Kasumi-1 (cell line): Measurements from ENCODE around the gene CPED1.
"Not testable (repeated sequence)": the region's sequence is repeated elsewhere in the genome, so short reads cannot be mapped to it uniquely, and the experiment has no call there.

Source experiments
- DNase-seq, 2 experiments: peaks; one replicate each; lab custom pipeline; 2025; lab: John Stamatoyannopoulos, UW

Gene CPED1

DNA sequence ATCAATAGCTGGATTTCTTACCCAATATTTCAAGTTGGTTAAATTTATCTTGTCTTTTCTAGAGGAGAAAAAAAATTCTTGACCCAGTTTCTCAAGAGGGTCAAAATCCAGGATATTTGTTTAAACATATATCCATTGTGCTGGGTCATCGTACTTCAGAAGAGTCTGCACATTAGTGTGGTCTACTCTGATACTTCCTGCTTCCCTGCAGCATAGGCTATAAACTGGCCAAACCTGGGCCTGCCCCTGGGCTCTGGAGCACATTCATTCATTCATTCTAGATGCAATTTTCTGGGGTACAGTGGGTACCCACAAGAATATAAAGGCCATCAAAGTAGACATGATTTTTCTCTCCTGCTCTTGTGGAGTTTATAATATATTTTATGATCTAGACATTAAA is 198.2 kb downstream of the CPED1 start:
- no peak for DNase-seq

DNA sequence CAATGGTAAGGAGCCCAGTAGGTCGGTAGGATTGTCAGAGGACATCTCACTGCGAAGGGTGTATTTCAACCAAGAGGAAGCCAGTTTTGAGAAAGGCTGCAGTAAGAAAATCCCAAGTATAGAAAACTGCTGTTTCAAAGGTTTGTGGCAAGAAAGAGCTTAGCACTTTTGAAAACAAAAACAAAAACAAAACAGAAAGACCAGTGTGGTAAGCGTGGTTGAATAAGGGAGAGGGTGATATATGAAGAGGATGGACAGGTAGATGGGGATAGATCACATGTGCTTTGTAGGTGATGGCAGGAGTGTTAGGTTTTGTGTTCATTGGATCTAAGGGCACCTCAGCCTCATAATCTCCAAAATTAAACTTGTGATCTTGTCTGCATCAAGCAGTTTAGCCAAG is 198.7 kb downstream of the CPED1 start:
- no peak for DNase-seq

DNA sequence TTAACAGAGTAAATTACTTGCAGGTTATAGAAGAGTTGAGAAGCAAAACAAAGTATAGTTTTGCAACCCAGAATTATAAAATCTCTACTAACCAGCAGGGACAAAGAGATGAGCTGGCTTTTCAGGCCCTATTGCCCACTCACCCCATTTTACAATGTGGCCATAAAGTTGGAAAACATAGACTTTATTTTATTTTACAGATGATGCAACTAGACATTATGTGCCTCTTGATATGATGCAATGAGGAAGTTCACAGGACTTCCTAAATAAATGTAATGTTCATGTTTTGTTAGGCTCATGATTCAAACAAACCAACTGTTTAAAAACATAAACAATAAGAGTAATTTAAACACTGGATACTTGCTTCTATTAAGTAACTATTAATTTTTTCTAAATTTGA is 199.2 kb downstream of the CPED1 start:
- no peak for DNase-seq

DNA sequence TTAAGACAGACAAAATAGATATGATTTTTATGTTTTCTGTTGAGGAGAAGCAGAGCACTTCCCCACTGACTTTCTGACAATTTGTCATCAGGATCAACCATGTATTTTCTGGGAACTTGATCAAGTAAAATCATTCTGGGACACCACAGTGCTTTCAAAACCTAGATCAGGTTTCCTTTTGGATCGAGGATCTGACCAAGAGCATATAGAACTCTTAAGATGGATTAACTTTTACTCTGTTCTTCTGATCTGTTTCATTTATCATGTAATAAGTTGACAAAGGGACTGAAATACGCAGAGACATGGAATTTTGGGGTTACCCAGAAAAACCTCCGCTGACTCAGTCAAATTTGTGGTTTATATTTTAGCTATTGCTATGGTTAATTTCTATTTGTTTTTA is 204.3 kb downstream of the CPED1 start:
- DNase-seq = no peak

DNA sequence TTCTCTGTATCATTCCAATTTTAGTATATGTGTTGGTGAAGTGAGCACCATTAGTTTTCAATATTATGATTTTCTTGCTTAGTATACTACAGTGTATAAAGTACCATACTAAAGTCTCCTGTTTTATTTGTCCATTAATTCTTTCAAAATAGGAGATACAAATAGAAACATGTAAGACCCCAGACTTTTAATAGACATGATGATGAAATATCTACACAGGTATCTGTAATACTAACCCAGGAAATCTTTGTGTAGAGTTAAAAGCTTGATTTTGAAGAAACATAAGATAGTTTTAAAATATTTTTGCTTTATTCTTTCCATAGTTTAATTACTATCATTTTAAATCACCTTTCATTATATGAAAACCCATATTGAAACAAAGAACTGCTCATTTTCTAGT is 206.5 kb downstream of the CPED1 start:
- no peak for DNase-seq

DNA sequence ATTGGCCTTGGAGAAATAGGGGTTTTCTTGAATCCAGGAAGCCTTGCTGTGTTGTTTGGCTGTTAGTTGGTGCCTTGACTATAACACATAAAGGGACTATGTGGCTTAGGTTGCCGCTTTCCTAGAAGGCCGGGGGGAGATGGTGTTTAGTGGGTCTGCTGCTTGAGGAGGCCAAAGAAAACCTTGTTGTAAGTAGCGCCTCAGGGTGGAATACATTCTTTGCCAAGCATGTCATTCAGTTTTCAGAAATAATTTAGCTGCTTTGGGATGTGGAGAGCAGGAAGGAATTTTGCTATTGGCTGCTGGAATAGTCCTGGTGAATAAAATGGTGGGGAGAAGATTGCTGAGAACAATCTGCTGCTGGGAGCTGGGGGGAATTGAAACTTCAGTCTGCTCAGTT is 207.4 kb downstream of the CPED1 start:
- no peak for DNase-seq

- no peak for DNase-seq
These were observed 207.8 kb downstream of the CPED1 start for GRCh38 chr7:121196286-121196685.

DNA sequence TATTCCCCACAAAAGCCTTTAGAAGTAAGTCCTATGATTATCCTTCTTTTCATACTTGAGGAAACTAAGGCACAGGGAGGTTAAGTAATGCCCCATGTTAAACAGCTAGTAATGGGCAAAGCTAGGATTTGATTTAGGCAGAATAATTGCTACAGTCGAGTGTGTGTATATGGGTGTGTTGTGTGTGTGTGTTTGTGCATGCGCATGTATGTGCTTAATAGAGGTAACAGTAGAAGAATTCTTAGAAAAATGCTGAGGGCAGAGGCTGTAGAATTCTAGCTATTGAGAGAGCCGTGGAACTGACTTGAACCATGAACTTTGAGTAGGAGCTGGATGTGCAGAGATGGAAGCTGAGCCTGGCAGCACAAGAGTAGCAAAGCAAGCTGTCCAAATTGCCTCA is 208.9 kb downstream of the CPED1 start:
- DNase-seq = no peak

DNA sequence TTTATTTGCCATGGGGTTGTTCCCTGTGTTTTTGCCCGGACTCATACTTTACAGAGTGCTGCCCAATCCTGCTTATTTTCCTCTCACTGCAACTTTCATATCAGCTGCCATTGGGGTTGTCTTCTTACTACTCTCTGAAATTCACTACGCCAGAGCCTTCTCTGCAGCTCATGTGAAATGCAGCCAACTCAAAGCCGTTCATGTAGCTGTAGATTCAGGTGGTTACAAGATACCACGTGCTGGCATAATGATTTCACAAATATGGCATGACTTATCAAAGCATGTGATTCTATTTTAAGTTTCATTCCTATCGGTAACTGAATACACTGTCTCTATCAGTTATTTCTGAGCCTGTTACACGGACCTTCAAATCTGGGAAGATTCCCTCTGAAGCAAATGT is 210.0 kb downstream of the CPED1 start:
- DNase-seq = no peak

- DNase-seq = no peak
These were observed 213.6 kb downstream of the CPED1 start for GRCh38 chr7:121202125-121202524.

DNA sequence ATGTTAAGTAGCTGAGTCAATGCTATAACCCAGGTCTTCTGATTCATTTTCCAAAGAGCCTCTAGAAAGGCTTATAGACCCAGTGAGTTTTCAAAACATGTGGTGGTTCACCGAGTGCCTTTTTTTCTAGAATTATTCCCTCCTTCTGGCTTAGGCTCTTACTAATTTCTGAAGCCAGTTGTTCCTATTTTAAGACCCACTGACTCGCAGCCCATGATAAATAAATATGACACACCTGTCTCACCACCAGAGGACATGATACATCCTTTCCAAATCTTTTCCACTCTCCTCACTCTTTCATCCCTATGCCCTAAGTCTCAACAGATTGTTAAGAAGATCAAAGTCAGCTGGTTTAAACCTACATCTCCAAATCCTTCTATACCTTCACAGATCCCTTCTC is 214.3 kb downstream of the CPED1 start:
- DNase-seq = no peak

GRCh38 chr7:121204537-121204936 is 216.0 kb downstream of the CPED1 start:
- DNase-seq = no peak

- no peak for DNase-seq
These were observed 217.3 kb downstream of the CPED1 start for GRCh38 chr7:121205777-121206176.

- no peak for DNase-seq
These were observed 222.7 kb downstream of the CPED1 start for GRCh38 chr7:121211253-121211652.

DNA sequence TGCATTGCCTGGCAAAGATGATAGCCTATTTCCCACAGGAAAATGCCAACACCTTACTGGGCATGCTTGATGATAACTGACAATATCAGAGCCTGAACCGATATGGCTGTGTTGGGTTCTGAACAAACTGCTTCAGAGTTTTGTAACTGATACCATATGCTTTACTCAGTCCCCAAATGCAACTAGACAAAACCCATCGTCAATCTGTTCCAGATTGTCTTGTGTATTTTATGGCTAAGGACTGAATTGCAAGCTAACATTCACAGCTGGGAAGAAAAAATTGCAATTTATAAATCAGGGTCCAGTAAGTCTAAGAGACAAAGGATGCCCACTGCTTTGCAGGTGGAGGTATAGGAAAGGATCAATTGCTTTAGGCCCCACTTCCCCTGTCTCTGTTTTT is 223.5 kb downstream of the CPED1 start:
- DNase-seq = no peak

DNA sequence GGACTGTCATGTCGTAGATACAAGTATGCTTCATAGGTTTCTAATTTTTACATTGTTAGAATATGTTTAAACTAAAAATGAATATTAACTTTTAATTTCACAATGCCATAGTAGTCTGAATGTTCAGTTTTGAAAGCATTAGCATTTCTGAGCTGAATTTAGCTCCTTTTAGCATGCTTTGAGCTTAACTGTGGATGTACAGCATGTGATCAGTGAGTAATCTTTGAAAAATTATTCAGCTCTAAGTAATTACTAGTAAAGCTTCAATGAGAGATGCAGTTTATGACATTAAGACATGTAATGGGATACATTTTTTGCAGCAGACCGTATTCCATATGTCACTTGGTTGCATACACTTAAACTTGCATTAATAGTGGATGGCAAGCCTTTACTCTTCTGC is 226.1 kb downstream of the CPED1 start:
- no peak for DNase-seq

DNA sequence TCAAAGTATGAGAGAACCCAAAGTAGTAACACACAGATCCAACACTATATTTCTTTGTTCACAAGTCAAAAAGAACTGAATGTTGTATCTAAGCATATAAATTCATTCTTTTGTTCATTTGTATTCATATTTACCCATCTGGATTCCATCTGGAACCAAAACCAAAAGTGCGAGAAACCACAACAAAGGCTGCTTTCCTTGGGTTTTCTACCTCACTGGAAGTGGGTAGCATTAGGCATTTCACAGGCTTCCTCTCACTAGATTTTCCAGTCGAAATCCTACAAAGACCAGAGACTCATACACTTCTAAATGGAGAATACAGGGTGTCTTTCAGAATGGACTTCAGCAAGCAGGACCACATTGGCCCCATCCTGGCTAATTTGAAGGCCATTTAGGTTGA is 230.5 kb downstream of the CPED1 start:
- DNase-seq = no peak

DNA sequence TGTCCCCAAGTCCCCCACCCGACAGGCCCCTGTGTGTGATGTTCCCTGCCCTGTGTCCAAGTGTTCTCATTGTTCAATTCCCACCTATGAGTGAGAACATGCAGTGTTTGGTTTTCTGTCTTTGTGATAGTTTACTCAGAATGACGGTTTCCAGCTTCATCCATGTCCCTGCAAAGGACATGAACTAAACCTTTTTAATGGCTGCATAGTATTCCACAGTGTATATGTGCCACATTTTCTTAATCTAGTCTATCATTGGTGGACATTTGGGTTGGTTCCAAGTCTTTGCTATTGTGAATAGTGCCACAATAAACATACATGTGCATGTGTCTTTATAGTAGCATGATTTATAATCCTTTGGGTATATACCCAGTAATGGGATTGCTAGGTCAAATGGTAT is 232.6 kb downstream of the CPED1 start:
- DNase-seq = not testable (repeated sequence)

DNA sequence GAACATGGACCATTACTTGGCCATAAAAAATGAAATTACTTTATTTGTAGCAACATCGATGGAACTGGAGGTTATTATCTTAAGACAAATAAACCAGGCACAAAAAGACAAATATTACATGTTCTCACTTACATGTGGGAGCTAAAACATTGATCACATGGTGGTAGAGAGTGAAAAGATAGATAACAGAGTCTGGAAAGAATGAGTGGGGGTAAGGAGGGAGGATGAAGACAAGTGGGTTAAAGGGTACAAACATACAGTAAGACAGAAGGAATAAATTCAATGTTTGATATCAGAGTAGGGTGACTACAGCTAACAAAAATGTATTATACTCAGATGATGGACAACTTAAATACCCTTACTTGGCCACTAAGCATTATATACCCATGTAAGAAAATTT is 240.3 kb downstream of the CPED1 start:
- no peak for DNase-seq

GRCh38 chr7:121235201-121235600 is 246.7 kb downstream of the CPED1 start:
- DNase-seq = no peak

DNA sequence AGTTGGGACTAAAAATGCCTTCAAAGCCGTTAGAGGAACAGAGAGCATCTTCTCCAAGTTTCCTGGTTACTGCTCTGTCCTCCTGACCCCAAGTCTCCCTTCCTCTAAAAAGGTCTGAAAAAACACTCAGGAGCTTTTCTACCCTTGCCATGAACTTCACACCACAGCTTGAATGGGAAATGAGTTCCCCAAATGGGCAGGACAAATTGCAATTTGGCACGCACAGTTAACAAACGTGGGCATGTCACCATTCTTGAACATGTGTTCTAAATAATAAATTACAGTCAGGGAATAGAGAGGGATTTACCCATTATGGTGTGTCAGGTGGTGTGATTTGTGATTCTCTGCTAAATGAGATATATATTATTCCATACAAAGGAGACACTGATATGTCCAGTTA is 249.1 kb downstream of the CPED1 start:
- no peak for DNase-seq

- no peak for DNase-seq
These were observed 255.8 kb downstream of the CPED1 start for GRCh38 chr7:121244120-121244870.

DNA sequence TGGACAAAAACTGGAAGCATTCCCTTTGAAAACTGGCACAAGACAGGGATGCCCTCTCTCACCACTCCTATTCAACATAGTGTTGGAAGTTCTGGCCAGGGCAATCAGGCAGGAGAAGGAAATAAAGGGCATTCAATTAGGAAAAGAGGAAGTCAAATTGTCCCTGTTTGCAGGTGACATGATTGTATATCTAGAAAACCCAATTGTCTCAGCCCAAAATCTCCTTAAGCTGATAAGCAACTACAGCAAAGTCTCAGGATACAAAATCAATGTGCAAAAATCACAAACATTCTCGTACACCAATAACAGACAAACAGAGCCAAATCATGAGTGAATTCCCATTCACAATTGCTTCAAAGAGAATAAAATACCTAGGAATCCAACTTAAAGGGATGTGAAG is 262.9 kb downstream of the CPED1 start:
- not testable (repeated sequence) for DNase-seq

- not testable (repeated sequence) for DNase-seq
These were observed 264.2 kb downstream of the CPED1 start for GRCh38 chr7:121252523-121253235.
